ENCODE data around the gene MUC15. TPM values are rescaled to one million over a fixed set of nuclear protein-coding genes. Genes with fewer than 3 reads are reported as not detected.

Gene MUC15
- total and polyA plus RNA-seq, 12 donors, result 0.01 TPM; not detected in 11

GRCh38 chr11:26550022-26550421 lies 22.0 kb downstream of the MUC15 start:
- intact Hi-C loops (cut with DNase I), result no loop called here
- 72 to 74% methylated on average over 1 of the region's 1 CpG for WGBS, 2 donors
- no peaks in the 10 kb centered on the region for H3K36me3 ChIP-seq
- H3K9me3 ChIP-seq, result no peaks in the 10 kb centered on the region
- no peak overlapping the region for H3K4me3 ChIP-seq
- ATAC-seq (no peak), DNase-seq (no peak)
- H3K4me1 ChIP-seq, result no peaks in the 10 kb centered on the region
- H3K27me3 ChIP-seq, result no peaks in the 10 kb centered on the region
- no peak overlapping the region for H3K27ac ChIP-seq
- TF ChIP-seq CTCF (IDR thresholded peaks at IDR 0.05), result no peak

DNA sequence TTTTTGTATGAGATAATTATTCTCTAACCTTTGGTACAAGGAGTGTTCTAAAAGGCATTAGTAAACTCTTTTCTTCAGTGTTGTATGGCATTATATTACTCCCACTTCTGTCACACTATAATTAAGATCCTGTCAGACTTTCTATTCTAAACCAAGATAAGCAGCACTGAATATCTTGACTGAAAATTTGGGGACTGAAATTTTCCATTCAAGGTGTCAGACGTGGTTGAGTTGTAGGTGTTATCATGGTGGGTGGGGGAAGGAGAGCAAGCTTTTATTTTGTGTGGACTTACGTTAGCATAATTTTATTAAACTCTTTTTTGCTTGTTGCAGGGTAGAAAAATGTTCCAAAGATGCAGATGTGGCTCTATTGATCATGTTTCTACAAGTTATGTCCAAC lies 22.9 kb downstream of the MUC15 start:
- DNase-seq, result no peak
- Histone ChIP-seq H3K27ac (no peak overlapping the region), H3K4me3 (no peak overlapping the region), H3K36me3 (no peaks in the 10 kb centered on the region), H3K9me3 (no peaks in the 10 kb centered on the region), H3K27me3 (no peaks in the 10 kb centered on the region), H3K4me1 (no peaks in the 10 kb centered on the region)
- intact Hi-C loops (cut with DNase I), result no loop called here
- 45 to 48% methylated on average over 2 of the region's 2 CpGs for WGBS, 2 donors
- no peak for ATAC-seq
- TF ChIP-seq CTCF (IDR thresholded peaks at IDR 0.05), result no peak

DNA sequence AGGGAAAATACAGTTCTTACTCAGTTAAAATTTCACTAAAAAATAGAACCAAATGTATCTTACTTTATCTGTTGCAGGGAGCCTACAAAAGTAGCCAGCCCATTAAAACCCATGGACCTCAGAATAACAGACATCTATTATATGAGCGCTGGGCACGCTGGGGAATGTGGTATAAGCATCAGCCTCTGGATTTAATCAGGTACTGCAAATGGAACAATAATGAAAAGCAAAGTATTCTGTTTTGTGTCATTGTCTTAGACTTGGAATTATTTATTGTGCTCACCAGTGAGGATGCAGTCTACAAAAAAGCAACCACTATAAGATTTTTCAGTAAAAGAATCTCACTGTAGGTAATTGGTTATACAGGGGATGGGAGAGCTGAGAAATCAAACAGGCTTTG lies 30.2 kb downstream of the MUC15 start:
- no peak for DNase-seq
- no peak for TF ChIP-seq CTCF (IDR thresholded peaks at IDR 0.05)
- peaks cover 0 to 7% (median 0%) of the 10 kb centered on the region in 11 donors for H3K9me3 ChIP-seq
- intact Hi-C loops (cut with DNase I), result no loop called here
- no peak overlapping the region for H3K4me3 ChIP-seq
- no peak overlapping the region for H3K27ac ChIP-seq
- 81 to 83% methylated on average over 2 of the region's 2 CpGs for WGBS, 2 donors
- no peak for ATAC-seq
- no peaks in the 10 kb centered on the region for H3K27me3 ChIP-seq
- H3K36me3 ChIP-seq, result no peaks in the 10 kb centered on the region
- no peaks in the 10 kb centered on the region for H3K4me1 ChIP-seq

- TF ChIP-seq CTCF (IDR thresholded peaks at IDR 0.05), result no peak
- H3K9me3 ChIP-seq, result peaks cover 0 to 7% (median 0%) of the 10 kb centered on the region in 11 donors
- no peaks in the 10 kb centered on the region for H3K36me3 ChIP-seq
- H3K4me3 ChIP-seq, result no peak overlapping the region
- WGBS, 2 donors, result 87 to 91% methylated on average over 3 of the region's 3 CpGs
- H3K4me1 ChIP-seq, result no peaks in the 10 kb centered on the region
- intact Hi-C loops (cut with DNase I), result no loop called here
- no peak overlapping the region for H3K27ac ChIP-seq
- no peaks in the 10 kb centered on the region for H3K27me3 ChIP-seq
- DNase-seq (no peak), ATAC-seq (no peak)
These were observed 32.5 kb downstream of the MUC15 start for GRCh38 chr11:26539517-26539916.

DNA sequence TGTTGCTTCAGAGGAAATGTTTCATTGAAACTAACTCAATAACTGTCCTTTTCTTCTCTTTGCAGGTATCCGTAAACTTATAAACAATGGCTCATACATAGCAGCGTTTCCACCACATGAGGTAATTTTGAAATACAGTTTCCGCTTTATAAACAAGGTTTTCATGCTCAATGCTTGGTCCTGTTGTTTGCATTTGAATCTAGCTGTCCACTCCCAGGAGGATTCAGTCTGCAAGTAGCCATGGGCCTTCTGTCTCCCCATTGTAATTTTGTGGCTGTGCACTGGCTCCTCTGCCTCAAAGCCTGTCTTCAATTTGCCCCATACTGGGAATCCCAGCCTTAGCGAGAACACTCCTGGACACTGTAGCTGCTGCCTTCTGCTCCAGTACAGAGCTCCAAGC lies 34.7 kb downstream of the MUC15 start:
- TF ChIP-seq CTCF (IDR thresholded peaks at IDR 0.05), result no peak
- Histone ChIP-seq H3K27ac (no peak overlapping the region), H3K4me3 (no peak overlapping the region), H3K9me3 (peaks cover 0 to 7% (median 0%) of the 10 kb centered on the region in 11 donors), H3K36me3 (no peaks in the 10 kb centered on the region), H3K27me3 (no peaks in the 10 kb centered on the region), H3K4me1 (no peaks in the 10 kb centered on the region)
- DNase-seq (no peak), ATAC-seq (no peak)
- intact Hi-C loops (cut with DNase I), result no loop called here
- WGBS, 2 donors, result 93% methylated on average over 4 of the region's 4 CpGs

Measured in heart right ventricle (tissue), 16 donors.